BE2C (cell line): ENCODE data around the gene UNC5B.
A peak's percentile ranks its signal among the peaks of the same experiment; 100 is the strongest.

Experiments used
- DNase-seq: peaks from one replicate; pipeline ENCODE4 v3.0.0-alpha.2; 2020
- H3K27me3 ChIP-seq: fragments of 250-450 bp; sonication (Bioruptor Pico); 2 replicates; pipeline ENCODE4 v1.5.1; 2020; ENCODE audit warnings: mild to moderate bottlenecking
- H3K36me3 ChIP-seq: fragments of 250-450 bp; sonication (Bioruptor Pico); 2 replicates; pipeline ENCODE4 v1.5.1; 2020; ENCODE audit warnings: mild to moderate bottlenecking
- H3K4me1 ChIP-seq: fragments of 250-450 bp; sonication (Bioruptor Pico); 2 replicates; pipeline ENCODE4 v1.5.1; 2020
- H3K4me3 ChIP-seq: 2 replicates; pipeline ENCODE4 v1.5.1; 2011; ENCODE audit warnings: low read depth, low read length
- H3K9me3 ChIP-seq: fragments of 250-450 bp; sonication (Bioruptor Pico); 2 replicates; pipeline ENCODE4 v1.5.1; 2020
- CTCF ChIP-seq: IDR thresholded peaks from 2 replicates; pipeline ENCODE4 v1.5.1; 2012; ENCODE audit warnings: mild to moderate bottlenecking, low read depth, low read length

The UNC5B gene

GRCh38 chr10:71281646-71282322 lies 69.4 kb downstream of the UNC5B start:
- Histone ChIP-seq H3K9me3 (no peaks in the 10 kb centered on the region), H3K4me1 (peaks cover 32% of the 10 kb centered on the region), H3K36me3 (peaks cover 82% of the 10 kb centered on the region), H3K27me3 (no peaks in the 10 kb centered on the region), H3K4me3 (no peak overlapping the region)
- no peak for TF ChIP-seq CTCF
- no peak for DNase-seq

DNA sequence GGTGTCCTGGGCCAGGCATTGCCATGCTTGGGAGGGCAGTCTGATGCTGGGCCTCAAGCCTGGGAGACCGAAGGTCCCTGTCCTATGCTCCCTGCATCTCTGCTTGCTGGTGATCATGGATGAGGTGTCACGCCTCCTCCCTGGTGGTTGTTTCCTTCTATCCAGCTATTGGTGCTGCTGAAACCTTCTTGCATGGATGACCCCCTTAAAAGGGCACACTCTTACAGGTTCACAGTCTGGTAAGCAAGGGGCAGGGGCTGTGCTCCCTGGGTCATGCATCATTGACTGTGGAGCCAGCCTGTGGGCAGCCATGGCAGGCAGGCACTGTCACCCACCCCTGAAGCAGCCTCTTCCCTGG lies 69.9 kb downstream of the UNC5B start:
- Histone ChIP-seq H3K4me3 (no peak overlapping the region), H3K9me3 (no peaks in the 10 kb centered on the region), H3K4me1 (peaks cover 26% of the 10 kb centered on the region), H3K27me3 (no peaks in the 10 kb centered on the region), H3K36me3 (peaks cover 86% of the 10 kb centered on the region)
- no peak for TF ChIP-seq CTCF
- DNase-seq, result no peak

DNA sequence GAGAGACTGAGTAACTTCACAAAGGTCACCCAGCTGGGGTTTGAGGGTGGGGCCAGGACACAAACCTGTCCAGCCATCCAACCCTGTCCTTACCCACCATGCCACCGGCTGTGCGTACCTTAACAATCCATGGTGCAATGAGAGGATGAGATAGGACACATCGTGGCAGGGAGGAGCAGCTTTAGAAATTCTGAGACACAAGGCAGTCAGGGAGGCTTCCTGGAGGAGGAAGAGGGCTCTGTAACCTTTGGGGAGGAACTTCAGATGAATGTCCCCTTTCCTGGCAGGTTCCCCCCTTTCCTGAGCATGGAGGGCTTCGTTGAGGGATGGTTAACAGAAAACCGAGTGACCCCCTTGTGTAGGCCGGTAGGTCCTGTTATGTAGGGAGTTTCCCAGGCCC lies 71.0 kb downstream of the UNC5B start:
- TF ChIP-seq CTCF, result no peak
- no peaks in the 10 kb centered on the region for H3K27me3 ChIP-seq
- no peak overlapping the region for H3K4me3 ChIP-seq
- H3K9me3 ChIP-seq, result no peaks in the 10 kb centered on the region
- DNase-seq, result no peak
- H3K4me1 ChIP-seq, result peaks cover 15% of the 10 kb centered on the region
- peaks cover 89% of the 10 kb centered on the region for H3K36me3 ChIP-seq

- no peaks in the 10 kb centered on the region for H3K27me3 ChIP-seq
- TF ChIP-seq CTCF, result no peak
- no peaks in the 10 kb centered on the region for H3K9me3 ChIP-seq
- H3K36me3 ChIP-seq, result peaks cover 93% of the 10 kb centered on the region
- no peak overlapping the region for H3K4me3 ChIP-seq
- H3K4me1 ChIP-seq, result peaks cover 11% of the 10 kb centered on the region
- no peak for DNase-seq
These were observed 71.5 kb downstream of the UNC5B start for GRCh38 chr10:71283876-71284275.

GRCh38 chr10:71284544-71285179 lies 72.3 kb downstream of the UNC5B start:
- TF ChIP-seq CTCF, result no peak
- Histone ChIP-seq H3K4me1 (peaks cover 5% of the 10 kb centered on the region), H3K4me3 (no peak overlapping the region), H3K9me3 (no peaks in the 10 kb centered on the region), H3K36me3 (peaks cover 96% of the 10 kb centered on the region), H3K27me3 (no peaks in the 10 kb centered on the region)
- DNase-seq, result no peak

DNA sequence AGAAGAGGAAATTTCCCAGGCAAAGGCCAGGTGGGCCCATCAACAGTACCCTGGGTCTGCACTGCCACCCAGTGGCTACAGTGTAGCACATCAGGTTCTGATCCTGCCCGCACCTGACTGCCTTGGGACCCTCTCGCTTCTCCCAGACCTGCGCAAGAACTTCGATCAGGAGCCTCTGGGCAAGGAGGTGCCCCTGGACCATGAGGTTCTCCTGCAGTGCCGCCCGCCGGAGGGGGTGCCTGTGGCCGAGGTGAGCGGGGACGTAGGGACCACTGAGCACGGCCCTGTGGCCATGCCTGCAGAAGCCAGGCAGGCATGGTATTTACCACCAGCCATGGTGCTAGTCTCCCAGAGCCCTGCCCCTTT lies 72.8 kb downstream of the UNC5B start:
- Histone ChIP-seq H3K9me3 (no peaks in the 10 kb centered on the region), H3K4me3 (no peak overlapping the region), H3K4me1 (peaks cover 2% of the 10 kb centered on the region; the same call in 1 of the 2 replicates), H3K27me3 (no peaks in the 10 kb centered on the region), H3K36me3 (peaks cover 96% of the 10 kb centered on the region)
- peak; percentile 70 for TF ChIP-seq CTCF
- DNase-seq, result peak; percentile 67
